Tibial nerve (tissue), 4 donors: ENCODE results near the gene MAP3K20.

Source experiments
- CTCF ChIP-seq, 5 experiments: fragments of 200-600 bp in 3 of 5; fragments of 450-650 bp in 2 of 5; sonication (generic) in 3 of 5; IDR thresholded peaks; one replicate each; pipeline ENCODE4 v1.5.1; 2016 to 2019; ENCODE audit warnings: antibody characterized with exemption in 5 of 5, mild to moderate bottlenecking in 3 of 5, moderate library complexity in 2 of 5
- EP300 ChIP-seq, 2 donors: sonication (generic); formaldehyde crosslinking; IDR thresholded peaks; one replicate each; pipeline ENCODE4 v1.6.1; 2017; ENCODE audit warnings: antibody characterized with exemption in 2 of 2, mild to moderate bottlenecking in 1 of 2

- TF ChIP-seq CTCF (IDR thresholded peaks at IDR 0.05): no peak
- TF ChIP-seq EP300 (IDR thresholded peaks at IDR 0.05): no peak
These were observed 14.7 kb downstream of the MAP3K20 start for GRCh38 chr2:173090276-173090877.
